Kidney epithelial cell (primary cell): ENCODE data around the gene MORN1. TPM values are rescaled to one million over a fixed set of nuclear protein-coding genes. Genes with fewer than 3 reads are reported as not detected.

Source experiments
- DNase-seq: peaks from one replicate; pipeline ENCODE4 v3.0.0-alpha.2; 2010; ENCODE audit warnings: low read depth
- H3K27me3 ChIP-seq: 2 replicates; pipeline ENCODE4 v1.6.0; 2011; ENCODE audit warnings: low read length; ENCODE audit not compliant: control insufficient read depth, insufficient read depth
- H3K36me3 ChIP-seq: 2 replicates; pipeline ENCODE4 v1.5.1; 2011; ENCODE audit warnings: low read length; ENCODE audit not compliant: control insufficient read depth, insufficient read depth
- H3K4me3 ChIP-seq: 2 replicates; pipeline ENCODE4 v1.5.1; 2011; ENCODE audit warnings: low read depth, mild to moderate bottlenecking, control low read depth, low read length
- CTCF ChIP-seq: IDR thresholded peaks from 2 replicates; pipeline ENCODE4 v1.5.1; 2011; ENCODE audit warnings: mild to moderate bottlenecking, moderate library complexity, low read length, control low read depth, inconsistent platforms; ENCODE audit not compliant: insufficient read depth, poor library complexity, severe bottlenecking
- total RNA-seq: library from RNA; depleted of rRNA; stranded (reverse); fragments of >200 nt; gene quantifications from 2 replicates; pipeline ENCODE4 v1.2.3, GENCODE V29; 2015

MORN1 gene
- total RNA-seq, 1 donor from 2014 or later = 8.4 TPM

- peaks cover 8% of the 10 kb centered on the region for H3K27me3 ChIP-seq
- TF ChIP-seq CTCF = no peak
- no peak overlapping the region for H3K4me3 ChIP-seq
- H3K36me3 ChIP-seq = no peaks in the 10 kb centered on the region
- no peak for DNase-seq
These were observed 64.8 kb downstream of the MORN1 start for GRCh38 chr1:2326524-2326923.

GRCh38 chr1:2324553-2325366 lies 66.6 kb downstream of the MORN1 start:
- DNase-seq = no peak
- no peak for TF ChIP-seq CTCF
- Histone ChIP-seq H3K4me3 (no peak overlapping the region), H3K36me3 (no peaks in the 10 kb centered on the region), H3K27me3 (peaks cover 8% of the 10 kb centered on the region)

GRCh38 chr1:2323451-2323974 lies 67.8 kb downstream of the MORN1 start:
- H3K4me3 ChIP-seq = no peak overlapping the region
- peaks cover 8% of the 10 kb centered on the region for H3K27me3 ChIP-seq
- no peak for TF ChIP-seq CTCF
- H3K36me3 ChIP-seq = no peaks in the 10 kb centered on the region
- DNase-seq = no peak

- TF ChIP-seq CTCF = no peak
- Histone ChIP-seq H3K4me3 (no peak overlapping the region), H3K27me3 (peaks cover 8% of the 10 kb centered on the region), H3K36me3 (no peaks in the 10 kb centered on the region)
- no peak for DNase-seq
These were observed 68.7 kb downstream of the MORN1 start for GRCh38 chr1:2322581-2323211.

GRCh38 chr1:2322065-2322571 lies 69.2 kb downstream of the MORN1 start:
- Histone ChIP-seq H3K4me3 (no peak overlapping the region), H3K36me3 (no peaks in the 10 kb centered on the region), H3K27me3 (peaks cover 8% of the 10 kb centered on the region)
- DNase-seq = peak; percentile 71
- peak; percentile 32 for TF ChIP-seq CTCF
